Right atrium auricular region (tissue), 2 donors: Measurements from ENCODE around the gene ZNF800. TPM values are rescaled to one million over a fixed set of nuclear protein-coding genes. Genes with fewer than 3 reads are reported as not detected.

ENCODE experiments used
- DNase-seq: peaks from one replicate; pipeline ENCODE4 v3.0.0-alpha.2; 2019; ENCODE audit warnings: low spot score
- H3K27ac ChIP-seq, 2 donors: fragments of 200-600 bp; sonication (generic); 1 replicate in 1 of 2; 2 replicates in 1 of 2; pipeline ENCODE4 v1.5.1; 2016 to 2019
- H3K27me3 ChIP-seq, 2 donors: fragments of 200-600 bp; sonication (generic); one replicate each; pipeline versions ENCODE4 v1.5.1 to v1.6.0; 2017 to 2019
- H3K36me3 ChIP-seq: fragments of 200-600 bp; sonication (generic); one replicate; pipeline ENCODE4 v1.5.1; 2016
- H3K4me1 ChIP-seq, 2 donors: fragments of 200-600 bp; sonication (generic); one replicate each; pipeline versions ENCODE4 v1.5.1 to v1.6.0; 2017 to 2019
- H3K4me3 ChIP-seq, 2 donors: fragments of 200-600 bp; sonication (generic); 1 replicate in 1 of 2; 2 replicates in 1 of 2; pipeline ENCODE4 v1.5.1; 2017 to 2019; ENCODE audit warnings: mild to moderate bottlenecking in 1 of 2, moderate library complexity in 1 of 2
- H3K9me3 ChIP-seq, 2 donors: fragments of 200-600 bp; sonication (generic); one replicate each; pipeline ENCODE4 v1.5.1; 2019
- CTCF ChIP-seq, 2 donors: fragments of 200-600 bp; sonication (generic); IDR thresholded peaks; one replicate each; pipeline ENCODE4 v1.5.1; 2019; ENCODE audit warnings: antibody characterized with exemption in 2 of 2
- total RNA-seq, 2 donors: library from RNA; depleted of rRNA; stranded (reverse); fragments of >200 nt; gene quantifications; one replicate each; pipeline ENCODE4 v1.1.0, GENCODE V29; 2016

ZNF800 gene
- total RNA-seq, 2 donors from 2014 or later = 23.3 to 24.9 TPM

GRCh38 chr7:127387974-127388373, 4.5 kb downstream of the ZNF800 start:
- peaks cover 0 to 32% of the 10 kb centered on the region in 2 donors for H3K4me1 ChIP-seq
- H3K9me3 ChIP-seq = no peaks in the 10 kb centered on the region
- no peak for DNase-seq
- no peak for TF ChIP-seq CTCF (IDR thresholded peaks at IDR 0.05)
- no peak overlapping the region for H3K27ac ChIP-seq
- peaks cover 3% of the 10 kb centered on the region for H3K36me3 ChIP-seq
- no peak overlapping the region for H3K4me3 ChIP-seq
- H3K27me3 ChIP-seq = no peaks in the 10 kb centered on the region

GRCh38 chr7:127383123-127383835, 9.2 kb downstream of the ZNF800 start:
- Histone ChIP-seq H3K27ac (no peak overlapping the region), H3K36me3 (no peaks in the 10 kb centered on the region), H3K4me3 (no peak overlapping the region), H3K9me3 (no peaks in the 10 kb centered on the region), H3K27me3 (no peaks in the 10 kb centered on the region), H3K4me1 (peaks cover 0 to 18% of the 10 kb centered on the region in 2 donors)
- DNase-seq = no peak
- no peak for TF ChIP-seq CTCF (IDR thresholded peaks at IDR 0.05)

- no peaks in the 10 kb centered on the region for H3K27me3 ChIP-seq
- H3K27ac ChIP-seq = no peak overlapping the region
- DNase-seq = no peak
- no peak for TF ChIP-seq CTCF (IDR thresholded peaks at IDR 0.05)
- no peak overlapping the region for H3K4me3 ChIP-seq
- H3K36me3 ChIP-seq = no peaks in the 10 kb centered on the region
- H3K9me3 ChIP-seq = no peaks in the 10 kb centered on the region
- peaks cover 0 to 12% of the 10 kb centered on the region in 2 donors for H3K4me1 ChIP-seq
Observed at GRCh38 chr7:127382301-127383085, 10.0 kb downstream of the ZNF800 start.

GRCh38 chr7:127380479-127380878, 12.0 kb downstream of the ZNF800 start:
- H3K36me3 ChIP-seq = no peaks in the 10 kb centered on the region
- peaks cover 0 to 11% of the 10 kb centered on the region in 2 donors for H3K4me1 ChIP-seq
- no peaks in the 10 kb centered on the region for H3K9me3 ChIP-seq
- no peak overlapping the region for H3K27ac ChIP-seq
- H3K4me3 ChIP-seq = no peak overlapping the region
- DNase-seq = no peak
- no peak for TF ChIP-seq CTCF (IDR thresholded peaks at IDR 0.05)
- H3K27me3 ChIP-seq = no peaks in the 10 kb centered on the region

GRCh38 chr7:127379642-127380041, 12.9 kb downstream of the ZNF800 start:
- H3K4me1 ChIP-seq = peaks cover 0 to 11% of the 10 kb centered on the region in 2 donors
- H3K9me3 ChIP-seq = no peaks in the 10 kb centered on the region
- H3K27me3 ChIP-seq = no peaks in the 10 kb centered on the region
- no peak for DNase-seq
- TF ChIP-seq CTCF (IDR thresholded peaks at IDR 0.05) = no peak
- no peak overlapping the region for H3K27ac ChIP-seq
- no peak overlapping the region for H3K4me3 ChIP-seq
- peaks cover 7% of the 10 kb centered on the region for H3K36me3 ChIP-seq
